ENCODE data around the gene HNMT.

Gene HNMT

DNA sequence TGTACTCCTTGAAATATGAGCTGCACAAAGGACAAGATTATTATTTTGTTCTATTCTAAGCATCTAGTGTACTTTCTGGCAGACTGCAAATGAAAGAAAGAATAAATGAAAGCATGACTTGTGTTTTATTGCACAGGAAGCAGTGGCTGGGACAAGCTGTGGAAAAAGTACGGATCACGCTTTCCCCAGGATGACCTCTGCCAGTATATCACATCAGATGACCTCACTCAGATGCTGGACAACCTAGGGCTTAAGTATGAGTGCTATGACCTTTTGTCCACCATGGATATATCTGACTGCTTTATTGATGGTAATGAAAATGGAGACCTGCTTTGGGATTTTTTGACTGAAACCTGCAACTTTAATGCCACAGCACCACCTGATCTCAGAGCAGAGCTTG is 49.4 kb downstream of the HNMT start:
- ATAC-seq (replicated peaks) = no peak
- no peaks in the 10 kb centered on the region for H3K36me3 Mint-ChIP-seq (ENCODE audit: insufficient read depth)

DNA sequence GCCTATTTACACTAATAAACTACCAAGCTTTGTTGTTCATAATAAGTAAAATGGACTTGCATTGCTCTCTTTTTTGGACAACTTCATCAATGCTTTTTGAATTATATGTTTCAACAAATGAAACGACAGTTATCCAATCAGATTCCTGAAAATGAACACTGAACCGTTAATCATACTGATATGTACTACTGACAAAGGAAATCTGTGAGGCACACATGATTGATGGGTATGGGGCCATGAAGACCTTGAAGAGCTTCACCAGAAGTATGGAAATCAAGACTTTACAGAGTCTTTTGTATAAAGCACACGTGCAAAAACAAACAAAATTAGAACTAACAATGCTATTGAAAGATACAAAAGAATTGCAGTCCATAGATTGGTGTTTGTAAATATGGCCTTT is 51.2 kb downstream of the HNMT start:
- no peak for DNase-seq
- no peak overlapping the region for H3K4me3 Mint-ChIP-seq
- no peaks in the 10 kb centered on the region for H3K27me3 Mint-ChIP-seq
- no peak overlapping the region for H3K27ac Mint-ChIP-seq
- H3K4me1 Mint-ChIP-seq (ENCODE audit: low read depth in 2 of 2) = no peaks in the 10 kb centered on the region
- no peak for ATAC-seq (replicated peaks)
- no peaks in the 10 kb centered on the region for H3K9me3 Mint-ChIP-seq
- no peaks in the 10 kb centered on the region for H3K36me3 Mint-ChIP-seq (ENCODE audit: insufficient read depth)

More for the DNA sequence above, 49.4 kb downstream of the HNMT start:
- no peaks in the 10 kb centered on the region for H3K9me3 Mint-ChIP-seq
- DNase-seq = no peak
- H3K4me3 Mint-ChIP-seq = no peak overlapping the region
- H3K4me1 Mint-ChIP-seq (ENCODE audit: low read depth in 2 of 2) = no peaks in the 10 kb centered on the region
- H3K27ac Mint-ChIP-seq = no peak overlapping the region
- no peaks in the 10 kb centered on the region for H3K27me3 Mint-ChIP-seq

DNA sequence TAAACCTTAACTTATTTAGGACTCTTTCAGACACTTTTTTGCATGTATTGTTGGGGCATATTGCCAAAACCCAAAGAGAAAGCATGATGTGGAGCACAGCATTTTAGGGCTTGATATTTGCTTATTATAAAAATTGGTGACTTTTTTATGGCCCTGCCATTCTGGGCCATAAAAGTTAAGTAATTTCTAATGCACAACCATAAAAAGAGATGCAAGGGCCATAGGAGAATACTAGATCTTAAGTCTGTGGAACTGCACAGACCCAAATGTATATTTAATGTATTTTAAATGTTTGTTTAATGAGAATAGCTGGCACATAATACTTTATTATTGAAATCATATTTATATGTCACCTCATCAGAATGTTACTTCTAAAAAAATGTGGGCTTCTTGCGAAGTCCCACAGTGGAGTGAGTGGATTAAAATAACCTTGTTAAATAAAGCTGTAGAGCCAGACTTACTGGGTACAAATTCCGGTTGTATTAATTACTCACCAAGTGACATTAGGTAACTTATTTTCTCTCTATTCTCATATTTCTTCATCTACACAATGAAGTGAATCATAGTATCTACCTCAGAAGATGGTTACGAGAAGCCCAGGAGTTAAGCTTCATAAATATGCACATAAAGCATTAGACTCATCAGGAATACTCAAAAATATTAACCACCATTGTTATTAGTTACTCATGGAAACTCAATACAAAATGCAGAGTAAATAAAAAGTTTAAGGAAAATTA is 52.2 kb downstream of the HNMT start:
- no peaks in the 10 kb centered on the region for H3K27me3 Mint-ChIP-seq
- DNase-seq (no peak), ATAC-seq (replicated peaks) (no peak)
- H3K9me3 Mint-ChIP-seq = no peaks in the 10 kb centered on the region
- H3K4me3 Mint-ChIP-seq = no peak overlapping the region
- no peaks in the 10 kb centered on the region for H3K36me3 Mint-ChIP-seq (ENCODE audit: insufficient read depth)
- no peak overlapping the region for H3K27ac Mint-ChIP-seq
- no peaks in the 10 kb centered on the region for H3K4me1 Mint-ChIP-seq (ENCODE audit: low read depth in 2 of 2)

DNA sequence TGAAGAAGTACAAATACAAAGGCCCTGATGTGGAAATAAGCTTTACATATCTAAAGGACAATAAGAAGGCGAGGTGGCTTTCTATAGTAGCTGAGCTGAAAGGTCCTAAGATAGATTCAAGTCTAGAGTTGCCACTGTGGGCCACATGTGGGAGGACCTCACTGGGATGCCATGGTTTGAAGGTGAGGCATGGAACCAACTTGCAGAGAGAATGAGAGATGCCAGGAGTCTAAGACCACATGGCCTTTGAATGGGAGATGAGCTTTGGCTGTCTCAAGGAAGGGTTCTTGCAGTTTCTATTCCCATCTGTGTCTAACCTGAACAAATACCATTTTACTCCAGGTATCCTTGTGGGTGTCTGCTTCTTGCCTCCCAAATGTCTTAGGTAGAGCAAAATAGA is 53.6 kb downstream of the HNMT start:
- Mint-ChIP-seq H3K9me3 (no peaks in the 10 kb centered on the region), H3K4me1 (ENCODE audit: low read depth in 2 of 2) (no peaks in the 10 kb centered on the region), H3K27ac (no peak overlapping the region), H3K4me3 (no peak overlapping the region), H3K36me3 (ENCODE audit: insufficient read depth) (no peaks in the 10 kb centered on the region), H3K27me3 (no peaks in the 10 kb centered on the region)
- no peak for ATAC-seq (replicated peaks)
- DNase-seq = no peak

DNA sequence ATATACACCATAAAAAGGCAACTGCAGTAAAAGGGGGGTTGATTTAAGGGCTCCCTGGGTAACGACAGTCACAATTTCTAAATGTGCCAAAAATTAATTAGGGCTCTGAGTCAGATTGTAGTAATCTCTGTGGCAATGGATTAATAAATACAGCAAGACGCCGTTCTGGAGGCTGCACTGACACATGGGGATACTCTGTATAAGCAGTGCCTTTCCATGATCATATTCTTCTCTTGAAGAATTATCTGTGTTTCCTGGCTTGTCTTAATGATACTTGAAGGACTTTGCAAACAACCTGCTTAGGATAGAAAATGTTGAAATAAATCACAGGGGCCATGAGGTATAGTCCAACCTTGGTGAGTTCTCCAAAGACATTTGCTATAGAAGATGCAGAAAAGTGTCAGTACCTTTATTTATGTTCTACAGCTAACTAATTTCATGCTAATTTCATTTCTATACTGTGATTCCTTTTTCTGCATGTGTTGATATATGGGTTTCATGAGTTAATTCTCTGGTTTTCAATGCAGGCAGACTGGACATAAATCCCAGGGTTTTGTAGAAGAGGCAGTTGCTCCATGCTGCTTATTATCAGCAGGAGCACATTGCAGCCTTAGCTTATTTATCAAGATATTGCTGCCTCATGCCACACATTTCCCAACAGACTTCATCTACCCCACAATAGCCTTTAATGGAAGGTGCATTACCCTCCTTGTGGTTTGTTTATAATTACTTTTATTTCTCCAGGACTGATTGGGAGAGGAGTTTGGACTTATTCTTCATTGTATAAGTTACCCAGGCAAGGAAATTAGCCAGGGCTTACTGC is 54.8 kb downstream of the HNMT start:
- H3K36me3 Mint-ChIP-seq (ENCODE audit: insufficient read depth) = no peaks in the 10 kb centered on the region
- no peak for DNase-seq
- no peak for ATAC-seq (replicated peaks)
- no peaks in the 10 kb centered on the region for H3K4me1 Mint-ChIP-seq (ENCODE audit: low read depth in 2 of 2)
- H3K27ac Mint-ChIP-seq = no peak overlapping the region
- H3K27me3 Mint-ChIP-seq = no peaks in the 10 kb centered on the region
- no peak overlapping the region for H3K4me3 Mint-ChIP-seq
- no peaks in the 10 kb centered on the region for H3K9me3 Mint-ChIP-seq

DNA sequence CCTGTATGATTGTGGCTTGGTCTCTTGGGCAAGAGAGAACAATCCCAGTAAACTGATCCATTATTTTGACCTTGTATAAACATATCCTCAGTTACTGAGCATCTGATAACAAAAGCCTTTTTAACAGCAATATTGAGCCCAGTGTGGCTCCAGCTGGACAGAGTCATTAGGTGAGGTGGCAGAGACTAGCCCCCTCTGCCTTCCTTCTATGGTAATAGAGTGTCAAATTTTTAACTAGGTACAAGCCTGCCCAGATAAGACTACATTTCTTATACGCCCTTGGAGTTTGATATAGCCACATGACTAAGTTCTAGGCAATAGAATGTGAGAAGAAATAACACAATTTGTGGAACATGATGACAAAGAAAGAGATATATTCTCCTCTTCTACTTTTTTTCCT is 56.2 kb downstream of the HNMT start:
- Mint-ChIP-seq H3K36me3 (ENCODE audit: insufficient read depth) (no peaks in the 10 kb centered on the region), H3K27me3 (no peaks in the 10 kb centered on the region), H3K4me3 (no peak overlapping the region), H3K27ac (no peak overlapping the region), H3K4me1 (ENCODE audit: low read depth in 2 of 2) (no peaks in the 10 kb centered on the region), H3K9me3 (no peaks in the 10 kb centered on the region)
- ATAC-seq (replicated peaks) = no peak
- DNase-seq = no peak

DNA sequence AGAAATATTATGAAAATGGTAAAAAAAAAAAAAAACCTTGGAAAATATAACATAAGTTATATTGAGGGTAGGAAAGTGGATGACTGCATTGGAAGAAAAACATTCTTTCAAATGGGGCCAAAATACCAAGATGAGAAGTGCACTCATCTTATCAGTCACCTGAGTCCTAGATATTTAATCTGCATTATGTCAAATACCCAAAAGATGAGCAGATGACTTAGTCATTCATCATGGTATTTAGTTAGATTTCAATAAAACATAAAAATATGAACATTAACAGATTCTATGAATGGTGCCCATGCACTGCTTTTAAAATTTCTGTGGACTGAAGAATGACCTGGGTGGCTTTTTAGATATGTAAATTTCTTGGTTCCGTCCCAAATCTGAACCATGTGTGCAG is 56.9 kb downstream of the HNMT start:
- Mint-ChIP-seq H3K27me3 (no peaks in the 10 kb centered on the region), H3K4me1 (ENCODE audit: low read depth in 2 of 2) (no peaks in the 10 kb centered on the region), H3K9me3 (no peaks in the 10 kb centered on the region), H3K4me3 (no peak overlapping the region), H3K27ac (no peak overlapping the region), H3K36me3 (ENCODE audit: insufficient read depth) (no peaks in the 10 kb centered on the region)
- ATAC-seq (replicated peaks) (no peak), DNase-seq (no peak)

DNA sequence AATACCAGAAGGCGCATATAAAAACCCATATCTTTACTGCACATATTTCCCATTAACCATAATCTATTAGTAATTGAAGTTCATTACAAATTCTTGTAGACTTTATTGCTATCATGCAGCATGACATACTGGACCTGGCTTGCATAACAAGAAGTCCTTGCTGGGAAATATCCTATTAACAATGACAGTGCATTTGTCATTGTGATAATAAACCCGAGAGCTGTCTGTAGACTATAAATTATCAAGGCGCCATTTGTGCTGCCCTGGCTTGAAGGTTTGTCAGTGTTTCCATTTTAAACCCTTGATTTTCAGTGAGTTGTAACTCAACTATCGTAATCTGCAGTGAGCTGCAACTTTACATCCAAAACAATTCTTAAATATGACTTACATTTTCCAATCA is 59.0 kb downstream of the HNMT start:
- no peak for DNase-seq
- Mint-ChIP-seq H3K27ac (no peak overlapping the region), H3K36me3 (ENCODE audit: insufficient read depth) (no peaks in the 10 kb centered on the region), H3K27me3 (no peaks in the 10 kb centered on the region), H3K4me3 (no peak overlapping the region), H3K9me3 (no peaks in the 10 kb centered on the region), H3K4me1 (ENCODE audit: low read depth in 2 of 2) (no peaks in the 10 kb centered on the region)
- no peak for ATAC-seq (replicated peaks)

DNA sequence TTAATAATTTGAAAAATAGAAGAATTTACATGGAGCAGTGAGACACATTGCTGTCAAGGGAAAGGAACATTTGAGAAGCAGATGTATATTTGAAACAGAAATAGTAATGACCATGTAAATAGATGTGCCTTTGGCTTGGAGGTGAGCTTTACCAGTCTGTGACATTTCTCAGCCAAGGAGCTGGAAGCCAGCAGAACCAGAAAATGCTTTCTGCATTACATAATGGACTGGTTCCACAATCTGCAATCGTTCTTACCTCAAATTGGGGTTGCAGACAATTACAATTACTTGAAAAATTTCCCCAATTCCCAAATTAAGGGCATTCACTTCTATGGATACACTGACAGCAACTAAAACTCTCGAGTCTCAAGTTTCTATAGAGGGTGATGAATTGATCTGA is 59.7 kb downstream of the HNMT start:
- no peaks in the 10 kb centered on the region for H3K27me3 Mint-ChIP-seq
- ATAC-seq (replicated peaks) = no peak
- no peak for DNase-seq
- no peaks in the 10 kb centered on the region for H3K9me3 Mint-ChIP-seq
- no peaks in the 10 kb centered on the region for H3K4me1 Mint-ChIP-seq (ENCODE audit: low read depth in 2 of 2)
- no peak overlapping the region for H3K27ac Mint-ChIP-seq
- no peaks in the 10 kb centered on the region for H3K36me3 Mint-ChIP-seq (ENCODE audit: insufficient read depth)
- no peak overlapping the region for H3K4me3 Mint-ChIP-seq

DNA sequence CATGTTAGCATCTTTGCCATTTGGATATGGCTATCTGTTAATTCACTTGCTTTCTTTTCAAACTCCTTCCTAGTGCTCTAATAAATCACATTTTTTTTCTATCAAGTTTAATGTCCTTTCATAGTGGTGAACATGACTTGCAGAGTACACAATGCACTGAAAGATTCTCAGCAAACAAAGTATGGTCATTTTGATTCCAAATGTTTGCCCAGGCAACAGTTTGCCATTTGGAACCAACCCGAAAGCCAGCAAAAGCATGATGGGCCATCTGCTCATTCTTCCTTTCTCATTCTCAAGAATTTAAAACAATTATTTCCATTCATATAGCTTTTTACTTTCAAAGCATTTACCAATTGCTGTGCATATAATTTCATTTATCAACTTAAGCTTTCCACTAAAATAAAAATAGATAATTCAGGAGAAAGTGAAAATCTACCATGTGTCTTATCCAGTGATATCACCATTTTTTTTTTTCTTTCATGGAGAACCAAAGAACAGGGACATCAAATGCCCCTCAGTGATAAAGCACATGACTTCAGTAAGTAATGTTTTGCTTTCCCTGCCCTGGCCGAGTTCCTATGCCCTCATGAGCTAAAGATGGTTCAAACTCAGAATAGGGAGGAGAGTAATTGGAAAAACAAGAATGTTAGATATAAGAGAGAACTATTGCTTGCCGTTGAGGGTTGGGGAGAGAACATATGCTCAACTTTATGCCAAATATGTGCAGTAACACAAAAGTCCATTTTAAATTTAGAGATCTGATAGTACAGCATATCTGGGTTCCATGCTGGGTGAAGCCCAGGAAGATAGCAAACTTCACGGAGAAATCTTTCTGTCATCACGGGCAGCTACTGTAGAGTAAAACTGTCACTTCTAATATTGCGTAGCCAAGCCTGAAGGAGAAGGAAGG is 62.1 kb downstream of the HNMT start:
- Mint-ChIP-seq H3K36me3 (ENCODE audit: insufficient read depth) (no peaks in the 10 kb centered on the region), H3K27me3 (no peaks in the 10 kb centered on the region), H3K9me3 (no peaks in the 10 kb centered on the region), H3K27ac (no peak overlapping the region), H3K4me1 (ENCODE audit: low read depth in 2 of 2) (no peaks in the 10 kb centered on the region), H3K4me3 (no peak overlapping the region)
- DNase-seq (no peak), ATAC-seq (replicated peaks) (no peak)

DNA sequence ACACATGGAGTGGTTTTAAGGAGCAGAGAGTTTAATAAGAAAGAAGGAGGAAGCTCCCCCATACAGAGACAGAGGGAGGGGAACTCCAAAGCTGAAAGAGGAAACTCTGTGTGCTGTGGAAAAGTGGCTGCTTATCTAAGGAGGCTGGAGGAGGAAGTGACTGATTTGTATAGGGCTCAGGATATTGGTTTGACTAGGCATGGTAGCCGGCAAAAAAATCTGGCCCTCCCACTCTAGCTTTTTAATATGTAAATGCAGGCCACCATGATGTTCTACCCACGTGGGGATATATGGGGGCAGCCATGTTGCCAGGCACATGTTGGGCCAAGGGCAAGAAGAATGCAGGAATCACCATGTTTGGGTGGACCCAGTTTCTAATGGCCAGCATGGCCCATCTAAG is 64.3 kb downstream of the HNMT start:
- Mint-ChIP-seq H3K36me3 (ENCODE audit: insufficient read depth) (no peaks in the 10 kb centered on the region), H3K27ac (no peak overlapping the region), H3K27me3 (no peaks in the 10 kb centered on the region), H3K4me3 (no peak overlapping the region), H3K9me3 (peaks cover 2 to 3% of the 10 kb centered on the region in 2 donors), H3K4me1 (ENCODE audit: low read depth in 2 of 2) (no peaks in the 10 kb centered on the region)
- DNase-seq = no peak
- peak; percentile 32 for ATAC-seq (replicated peaks)

DNA sequence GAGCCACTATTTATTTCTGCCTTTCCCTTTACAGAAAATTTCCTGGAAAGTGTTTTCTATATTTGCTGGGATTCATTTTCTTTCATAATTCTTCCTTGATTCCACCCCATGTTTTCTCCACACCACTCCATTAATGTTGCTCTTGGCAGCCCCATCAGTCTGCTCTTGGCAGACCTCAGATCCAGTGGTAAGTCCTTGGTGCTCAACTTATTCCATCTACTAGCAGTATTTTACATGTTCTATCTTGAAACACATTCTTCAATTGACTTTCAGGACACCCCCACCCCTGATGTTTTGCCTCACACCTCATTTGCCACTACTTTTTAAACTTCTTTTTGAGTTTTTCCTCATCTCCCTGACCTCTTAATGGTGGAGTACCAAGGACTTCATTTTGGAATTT is 65.0 kb downstream of the HNMT start:
- DNase-seq (no peak), ATAC-seq (replicated peaks) (no peak)
- no peaks in the 10 kb centered on the region for H3K4me1 Mint-ChIP-seq (ENCODE audit: low read depth in 2 of 2)
- no peaks in the 10 kb centered on the region for H3K36me3 Mint-ChIP-seq (ENCODE audit: insufficient read depth)
- no peaks in the 10 kb centered on the region for H3K27me3 Mint-ChIP-seq
- no peak overlapping the region for H3K27ac Mint-ChIP-seq
- H3K4me3 Mint-ChIP-seq = no peak overlapping the region
- peaks cover 2 to 7% of the 10 kb centered on the region in 2 donors for H3K9me3 Mint-ChIP-seq

DNA sequence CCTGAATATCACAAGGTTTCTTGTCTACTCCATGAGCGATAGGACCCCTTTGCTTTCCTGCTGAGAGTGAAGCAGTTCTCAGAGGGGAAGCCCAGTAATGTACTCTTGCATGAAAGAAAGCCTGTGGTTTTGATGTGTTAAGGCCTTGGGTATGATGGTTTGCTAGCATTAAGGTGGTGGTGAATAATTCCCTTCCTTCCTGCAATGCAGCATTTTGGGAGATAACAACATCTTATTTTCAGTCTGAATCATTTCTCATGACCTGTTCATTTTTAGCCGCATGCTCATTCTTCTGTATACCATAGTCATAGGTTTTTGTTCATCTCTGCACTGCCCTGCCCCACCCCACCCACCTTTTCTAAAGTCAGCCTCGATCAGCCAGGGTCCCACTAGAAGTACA is 66.2 kb downstream of the HNMT start:
- no peaks in the 10 kb centered on the region for H3K36me3 Mint-ChIP-seq (ENCODE audit: insufficient read depth)
- H3K9me3 Mint-ChIP-seq = peaks cover 2 to 7% of the 10 kb centered on the region in 2 donors
- no peaks in the 10 kb centered on the region for H3K27me3 Mint-ChIP-seq
- H3K4me1 Mint-ChIP-seq (ENCODE audit: low read depth in 2 of 2) = no peaks in the 10 kb centered on the region
- H3K4me3 Mint-ChIP-seq = no peak overlapping the region
- no peak overlapping the region for H3K27ac Mint-ChIP-seq
- ATAC-seq (replicated peaks) (no peak), DNase-seq (no peak)
